H9 (cell line): ENCODE measurements around the gene FAXC. TPM values are rescaled to one million over a fixed set of nuclear protein-coding genes. Genes with fewer than 3 reads are reported as not detected.

Experiments
- DNase-seq: peaks from one replicate; pipeline ENCODE4 v3.0.0-alpha.2; 2017
- H2AFZ ChIP-seq: one replicate; pipeline ENCODE4 v1.6.1; 2013; ENCODE audit warnings: mild to moderate bottlenecking, low read length, control low read depth, moderate library complexity
- H2AK5ac ChIP-seq: 2 replicates; pipeline ENCODE4 v1.6.1; 2013; ENCODE audit warnings: low read length, control low read depth, mixed read lengths; ENCODE audit not compliant: insufficient read length
- H2BK120ac ChIP-seq: one replicate; pipeline ENCODE4 v1.6.1; 2013; ENCODE audit warnings: low read depth, mild to moderate bottlenecking, low read length, control low read depth, inconsistent platforms; ENCODE audit not compliant: poor library complexity, severe bottlenecking
- H2BK12ac ChIP-seq: 2 replicates; pipeline ENCODE4 v1.6.1; 2013; ENCODE audit warnings: low read length, control low read depth, mixed read lengths, low read depth; ENCODE audit not compliant: insufficient read length
- H2BK15ac ChIP-seq: 2 replicates; pipeline ENCODE4 v1.6.1; 2013; ENCODE audit warnings: low read depth, low read length, control low read depth
- H2BK20ac ChIP-seq: one replicate; pipeline ENCODE4 v1.6.1; 2013; ENCODE audit warnings: low read depth, mild to moderate bottlenecking, low read length, control low read depth, inconsistent platforms; ENCODE audit not compliant: poor library complexity, severe bottlenecking
- H2BK5ac ChIP-seq: 2 replicates; pipeline ENCODE4 v1.6.1; 2013; ENCODE audit warnings: low read length, control low read depth, mixed read lengths; ENCODE audit not compliant: insufficient read length
- H3K14ac ChIP-seq: 2 replicates; pipeline ENCODE4 v1.6.1; 2013; ENCODE audit warnings: low read length, control low read depth; ENCODE audit not compliant: insufficient read depth
- H3K18ac ChIP-seq: 2 replicates; pipeline ENCODE4 v1.6.1; 2013; ENCODE audit warnings: low read depth, mild to moderate bottlenecking, mixed read lengths, low read length, control low read depth; ENCODE audit not compliant: insufficient read length
- H3K23ac ChIP-seq: 2 replicates; pipeline ENCODE4 v1.6.1; 2013; ENCODE audit warnings: low read length, control low read depth, mixed read lengths, low read depth; ENCODE audit not compliant: insufficient read length
- H3K23me2 ChIP-seq: 2 replicates; pipeline ENCODE4 v1.6.1; 2013; ENCODE audit warnings: low read depth, mild to moderate bottlenecking, mixed read lengths, low read length, control low read depth; ENCODE audit not compliant: insufficient read length, poor library complexity, severe bottlenecking
- H3K27ac ChIP-seq: 2 replicates; pipeline ENCODE4 v1.5.1; 2013; ENCODE audit warnings: low read length, control low read depth, mixed read lengths, low read depth; ENCODE audit not compliant: insufficient read length
- H3K27me3 ChIP-seq: 2 replicates; pipeline ENCODE4 v1.6.1; 2013; ENCODE audit warnings: low read length, control low read depth, inconsistent platforms; ENCODE audit not compliant: insufficient read depth
- H3K4ac ChIP-seq: 2 replicates; pipeline ENCODE4 v1.6.1; 2013; ENCODE audit warnings: low read depth, mild to moderate bottlenecking, control low read depth, inconsistent platforms, low read length, moderate library complexity
- H3K4me1 ChIP-seq: 2 replicates; pipeline ENCODE4 v1.6.1; 2013; ENCODE audit warnings: low read length, control low read depth, inconsistent platforms; ENCODE audit not compliant: insufficient read depth
- H3K4me2 ChIP-seq: 2 replicates; pipeline ENCODE4 v1.6.1; 2013; ENCODE audit warnings: low read length, control low read depth, mixed read lengths; ENCODE audit not compliant: insufficient read length, insufficient read depth
- H3K56ac ChIP-seq: 2 replicates; pipeline ENCODE4 v1.6.1; 2013; ENCODE audit warnings: low read depth, mild to moderate bottlenecking, mixed read lengths, low read length, control low read depth; ENCODE audit not compliant: insufficient read length
- H3K79me1 ChIP-seq: 2 replicates; pipeline ENCODE4 v1.6.1; 2013; ENCODE audit warnings: low read depth, mild to moderate bottlenecking, moderate library complexity, low read length, control low read depth, inconsistent platforms; ENCODE audit not compliant: insufficient read depth, poor library complexity, severe bottlenecking
- H3K79me2 ChIP-seq: 2 replicates; pipeline ENCODE4 v1.6.1; 2013; ENCODE audit warnings: low read length, control low read depth, inconsistent platforms; ENCODE audit not compliant: insufficient read depth
- H3K9ac ChIP-seq: 2 replicates; pipeline ENCODE4 v1.6.1; 2013; ENCODE audit warnings: low read length, control low read depth, mixed read lengths; ENCODE audit not compliant: insufficient read length; ENCODE audit errors: extremely low read depth
- H3K9me3 ChIP-seq: one replicate; pipeline ENCODE4 v1.6.1; 2013; ENCODE audit warnings: low read depth, low read length, inconsistent platforms; ENCODE audit not compliant: control insufficient read depth
- H3T11ph ChIP-seq: one replicate; pipeline ENCODE4 v1.6.1; 2013; ENCODE audit warnings: mild to moderate bottlenecking, low read length, control low read depth, inconsistent platforms
- H4K20me1 ChIP-seq: one replicate; pipeline ENCODE4 v1.6.1; 2013; ENCODE audit not compliant: control insufficient read depth, insufficient read length, insufficient read depth
- H4K5ac ChIP-seq: 2 replicates; pipeline ENCODE4 v1.6.1; 2013; ENCODE audit warnings: low read depth, mild to moderate bottlenecking, mixed read lengths, low read length, control low read depth; ENCODE audit not compliant: insufficient read length
- H4K8ac ChIP-seq: replicated peaks from 2 replicates; pipeline ENCODE4 v1.6.1; 2013; ENCODE audit warnings: low read length, control low read depth, mixed read lengths, low read depth; ENCODE audit not compliant: insufficient read length
- H4K91ac ChIP-seq: 2 replicates; pipeline ENCODE4 v1.6.1; 2013; ENCODE audit warnings: low read depth, mild to moderate bottlenecking, moderate library complexity, mixed read lengths, low read length, control low read depth; ENCODE audit not compliant: insufficient read length
- H3K27ac Mint-ChIP-seq, 3 experiments: 2 replicates in 2 of 3; 3 replicates in 1 of 3; pipeline ENCODE4 v1.8.0; 2020 to 2021; ENCODE audit warnings: mixed read lengths in 3 of 3, mild to moderate bottlenecking in 1 of 3, moderate library complexity in 1 of 3
- H3K27me3 Mint-ChIP-seq: 2 replicates; pipeline ENCODE4 v1.8.0; 2021; ENCODE audit warnings: low read depth, mild to moderate bottlenecking, moderate library complexity, mixed read lengths
- H3K36me3 Mint-ChIP-seq, 3 experiments: 2 replicates in 2 of 3; 3 replicates in 1 of 3; pipeline ENCODE4 v1.8.0; 2020 to 2021; ENCODE audit warnings: low read depth in 3 of 3, mixed read lengths in 3 of 3; ENCODE audit not compliant: insufficient read depth in 1 of 3
- H3K4me1 Mint-ChIP-seq, 2 experiments: 2 replicates each; pipeline ENCODE4 v1.8.0; 2020; ENCODE audit warnings: mixed read lengths in 2 of 2
- H3K4me3 Mint-ChIP-seq, 2 experiments: 2 replicates in 1 of 2; 3 replicates in 1 of 2; pipeline ENCODE4 v1.8.0; 2020 to 2021; ENCODE audit warnings: mild to moderate bottlenecking in 2 of 2, mixed read lengths in 2 of 2, moderate library complexity in 1 of 2
- H3K9me3 Mint-ChIP-seq, 2 experiments: 2 replicates in 1 of 2; 3 replicates in 1 of 2; pipeline ENCODE4 v1.8.0; 2020; ENCODE audit warnings: mild to moderate bottlenecking in 2 of 2, mixed read lengths in 2 of 2, moderate library complexity in 1 of 2
- CTCF ChIP-seq: fragments of 200-600 bp; sonication (generic); conservative IDR thresholded peaks from 3 replicates; pipeline ENCODE4 v1.8.0; 2021; ENCODE audit warnings: antibody characterized with exemption, mild to moderate bottlenecking
- WGBS: extraction: QIAGEN DNeasy Blood & Tissue Kit; methylation state at CpG from one replicate; pipeline ENCODE4 v1.1.7; 2013; ENCODE audit warnings: missing lambda C conversion rate, low lambda C conversion rate, mixed read lengths; ENCODE audit not compliant: insufficient read length; ENCODE audit errors: extremely low coverage; 5-methylcytosine and 5-hydroxymethylcytosine counted together
- total RNA-seq: library from RNA; stranded (reverse); gene quantifications from 2 replicates; pipeline ENCODE4 v1.2.1, GENCODE V29; 2021

Gene FAXC
- total RNA-seq, 1 experiment from 2014 or later: 17.2 TPM

GRCh38 chr6:99289701-99290100 is 59.8 kb downstream of the FAXC start:
- WGBS: no CpG with 5 or more reads among the region's 2 CpGs
- H4K8ac ChIP-seq: no peak overlapping the region

More at GRCh38 chr6:99289701-99290100, 59.8 kb downstream of the FAXC start:
- Histone ChIP-seq H4K20me1 (no peaks in the 10 kb centered on the region), H3K9me3 (no peaks in the 10 kb centered on the region), H3K23ac (no peak overlapping the region), H3K27ac (no peak overlapping the region), H3K4me1 (no peaks in the 10 kb centered on the region), H4K91ac (no peak overlapping the region), H2BK20ac (no peak overlapping the region), H3K9ac (no peak overlapping the region), H2BK12ac (no peak overlapping the region), H2AFZ (no peak overlapping the region), H3K79me1 (no peaks in the 10 kb centered on the region), H2BK15ac (no peak overlapping the region), H2AK5ac (no peak overlapping the region), H2BK5ac (no peak overlapping the region), H3K4me2 (no peak overlapping the region), H2BK120ac (no peak overlapping the region), H3K23me2 (no peaks in the 10 kb centered on the region), H3K27me3 (no peaks in the 10 kb centered on the region), H3K79me2 (no peaks in the 10 kb centered on the region), H3K56ac (no peak overlapping the region), H3T11ph (no peak overlapping the region), H3K4ac (no peak overlapping the region), H3K14ac (no peak overlapping the region), H3K18ac (no peak overlapping the region), H4K5ac (no peak overlapping the region)
- Mint-ChIP-seq H3K27me3 (no peaks in the 10 kb centered on the region), H3K9me3 (no peaks in the 10 kb centered on the region), H3K4me3 (no peak overlapping the region), H3K4me1 (no peaks in the 10 kb centered on the region; a peak in 1 of 4 replicates), H3K36me3 (peaks cover 1 to 8% (median 6%) of the 10 kb centered on the region in 3 experiments; a peak in 3 of 7 replicates), H3K27ac (no peak overlapping the region)
- no peak for TF ChIP-seq CTCF
- no peak for DNase-seq
